ENCODE data around the gene STIM2.

DNA sequence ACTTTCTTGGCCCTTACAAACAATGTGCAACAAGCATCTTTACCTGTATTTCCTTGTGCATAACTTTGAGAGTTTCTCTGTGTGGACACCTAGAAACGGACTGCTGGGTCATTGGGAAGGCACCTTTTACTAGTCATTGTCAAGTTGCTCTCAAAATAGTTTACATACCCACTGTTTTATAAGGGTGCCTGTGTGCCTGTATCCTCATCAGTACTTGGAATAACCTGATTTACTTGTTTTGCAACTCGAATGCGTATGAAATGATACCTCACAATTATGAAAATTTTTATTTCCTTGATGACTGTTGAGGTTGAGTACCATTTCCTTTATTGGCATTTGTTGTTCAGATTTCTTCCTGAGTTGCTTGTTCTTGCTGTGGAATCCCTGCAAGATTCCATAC is 150.8 kb downstream of the STIM2 start:
- TF ChIP-seq POLR2A (IDR thresholded peaks at IDR 0.05) = no peak
- no peak for TF ChIP-seq CTCF (IDR thresholded peaks at IDR 0.05)

Measured in right lobe of liver (tissue), 4 donors.